Cerebellar nuclear complex (tissue), 1 donor: ENCODE results near the gene ITFG1.
A peak's percentile ranks its signal among the peaks of the same experiment; 100 is the strongest.
"Not testable (repeated sequence)": the region's sequence is repeated elsewhere in the genome, so short reads cannot be mapped to it uniquely, and the experiment has no call there.

Experiments
- DNase-seq, 2 experiments: peaks; one replicate each; lab custom pipeline; 2025; lab: John Stamatoyannopoulos, UW

Gene ITFG1

DNA sequence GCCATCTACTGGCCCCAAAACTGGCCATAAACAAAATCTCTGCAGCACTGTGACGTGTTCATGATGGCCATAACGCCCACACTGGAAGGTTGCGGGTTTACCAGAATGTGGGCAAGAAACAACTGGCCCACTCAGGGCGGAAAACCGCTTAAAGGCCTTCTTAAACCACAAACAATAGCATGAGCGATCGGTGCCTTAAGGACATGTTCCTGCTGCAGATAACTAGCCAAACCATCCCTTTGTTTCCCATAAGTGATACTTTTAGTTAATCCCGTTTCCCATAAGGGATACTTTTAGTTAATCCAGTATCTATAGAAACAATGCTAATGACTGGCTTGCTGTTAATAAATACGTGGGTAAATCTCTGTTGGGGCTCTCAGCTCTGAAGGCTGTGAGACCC, 308.4 kb downstream of the ITFG1 start:
- DNase-seq, result not testable (repeated sequence)

DNA sequence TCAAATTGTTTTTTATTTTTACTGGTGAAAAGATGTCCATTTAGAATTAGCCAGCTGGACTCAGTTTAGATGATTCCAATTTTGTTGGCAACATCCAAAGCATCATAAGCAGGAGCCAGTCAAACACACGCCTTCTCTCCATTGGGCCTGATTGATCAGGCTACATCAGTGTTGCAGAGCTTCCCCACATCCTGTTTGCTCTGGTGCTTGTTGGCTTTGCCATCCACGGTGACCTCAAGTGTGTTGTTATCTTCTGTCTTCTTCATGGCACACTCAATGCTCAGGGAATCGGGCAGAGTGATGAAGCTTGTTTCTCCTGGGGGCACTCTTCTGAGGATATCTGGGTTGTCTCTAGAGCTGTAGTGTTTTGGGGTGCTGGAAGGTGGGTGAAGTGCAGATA, 310.8 kb downstream of the ITFG1 start:
- DNase-seq, result no peak

DNA sequence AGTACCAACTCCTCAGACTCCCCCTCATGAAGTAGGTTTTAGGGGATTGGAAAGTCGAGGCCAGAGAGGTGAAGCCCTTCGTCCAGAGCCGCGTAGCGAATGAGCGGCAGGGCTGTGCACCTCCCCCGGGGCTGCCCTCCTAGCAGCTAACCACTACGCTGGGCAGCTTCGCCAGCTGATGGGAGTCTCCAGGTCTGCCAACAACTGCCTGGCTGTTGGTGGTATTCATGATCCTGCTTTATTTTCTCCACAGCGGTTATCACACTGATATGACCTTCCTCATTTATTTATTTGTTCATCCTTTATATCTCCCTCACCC, 316.3 kb downstream of the ITFG1 start:
- no peak for DNase-seq

DNA sequence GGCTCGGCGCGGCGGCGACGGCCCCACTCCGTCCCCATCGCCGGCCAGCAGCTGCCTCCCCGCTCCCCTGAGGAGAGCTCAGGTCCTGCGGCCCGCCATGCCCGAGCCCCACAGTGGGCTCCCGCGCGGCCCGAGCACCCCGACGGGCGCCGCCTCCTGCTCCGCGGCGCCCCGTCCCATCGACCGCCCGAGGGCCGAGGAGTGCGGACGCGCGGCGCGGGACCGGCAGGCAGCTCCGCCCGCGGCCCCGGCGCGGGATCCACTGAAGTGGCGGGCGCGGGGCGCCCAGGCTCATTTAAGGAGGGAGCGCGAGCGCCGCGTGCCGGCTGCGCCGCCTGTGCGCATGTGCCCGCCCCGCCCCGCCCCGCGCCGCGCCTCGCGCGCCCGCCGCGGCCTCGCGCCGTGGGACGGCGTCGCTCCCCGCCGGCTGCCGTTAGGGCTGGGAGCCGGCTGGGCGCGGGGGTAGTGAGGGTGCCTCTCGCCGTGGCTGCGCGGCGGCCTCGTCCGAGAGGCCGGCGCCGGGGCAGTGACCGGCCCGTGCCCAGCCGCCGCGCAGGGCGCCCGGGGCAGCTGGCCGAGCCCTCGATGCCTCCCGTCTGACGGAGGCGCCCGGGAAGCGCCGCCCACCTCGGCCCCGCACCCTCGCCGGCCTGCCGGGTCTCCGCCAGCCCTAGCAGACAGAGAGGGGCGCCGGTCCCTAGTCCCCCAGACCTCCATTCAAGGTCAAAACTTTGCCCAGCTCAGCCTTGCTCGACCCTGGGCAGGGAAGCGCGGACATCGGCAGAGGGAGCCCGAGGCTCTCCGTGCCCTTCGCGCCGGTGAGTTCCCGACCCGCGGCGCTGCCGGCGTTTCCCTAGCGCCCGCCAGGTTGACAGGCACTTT, 316.9 kb downstream of the ITFG1 start, which contains the start of gene NETO2:
Gene NETO2 (minus strand): TSS at position 269 of the 882 bp plus-strand sequence. CDS start 333 bp downstream, outside the sequence.
- DNase-seq, result no peak

DNA sequence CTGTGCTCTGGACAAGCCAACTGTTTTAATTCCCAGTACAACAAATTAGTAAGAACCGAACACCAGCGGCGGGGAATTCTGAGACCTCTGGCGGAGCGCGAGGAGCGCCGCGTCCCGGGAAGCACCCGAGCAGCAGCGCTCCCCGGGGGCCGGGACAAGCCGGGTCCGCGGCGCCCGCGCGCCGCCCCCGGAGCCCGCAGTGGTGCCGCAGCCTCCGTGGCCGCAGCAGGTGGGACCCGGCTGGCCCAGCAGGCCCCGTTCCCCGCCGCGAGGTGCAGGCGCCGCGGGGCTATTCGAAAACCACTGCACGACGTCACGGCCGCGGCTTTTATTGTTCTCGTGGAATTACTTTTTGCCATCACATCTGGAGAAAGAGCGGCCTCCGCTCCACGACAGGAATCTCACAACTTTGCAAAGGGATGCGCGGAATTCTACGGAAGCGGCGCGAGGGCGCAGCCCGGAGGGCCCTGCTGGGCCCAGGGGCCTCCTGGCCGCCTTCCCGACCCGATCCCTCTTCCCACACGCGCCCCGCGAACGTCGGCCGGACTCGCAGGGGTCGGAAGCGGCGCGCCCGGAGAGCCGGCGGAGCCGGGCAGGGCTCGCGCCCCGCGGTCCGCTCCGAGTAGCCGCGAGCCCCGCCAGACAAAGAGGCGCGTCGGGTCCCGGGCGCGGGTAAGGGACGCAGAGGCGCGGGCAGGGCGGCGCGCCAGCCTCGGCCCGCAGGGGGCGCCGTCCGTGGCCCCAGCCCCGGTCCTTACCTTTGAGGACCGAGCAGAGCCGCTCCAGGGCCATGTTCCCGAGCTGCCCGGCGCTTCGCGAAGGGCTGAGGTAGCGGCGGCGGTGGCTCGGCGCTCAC, 317.8 kb downstream of the ITFG1 start:
- no peak for DNase-seq

DNA sequence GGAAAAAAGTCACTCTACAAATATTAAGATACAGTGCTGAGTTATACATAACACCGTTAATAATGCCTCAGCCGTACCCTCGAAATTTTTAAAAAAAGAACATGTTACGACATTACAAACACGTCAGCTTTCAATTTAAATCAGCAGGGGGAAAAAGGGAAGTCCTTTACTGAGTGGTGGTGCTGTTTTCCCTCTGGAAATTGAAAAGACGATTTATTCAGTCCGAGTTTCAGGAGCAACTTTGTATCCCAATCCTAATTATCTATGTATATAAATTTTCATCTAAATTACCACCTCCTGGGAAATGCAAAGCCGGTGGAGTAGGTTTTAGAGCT, 318.4 kb downstream of the ITFG1 start:
- no peak for DNase-seq

GRCh38 chr16:47141773-47142485, 318.9 kb downstream of the ITFG1 start:
- DNase-seq, result peak; percentile 70 to 98

DNA sequence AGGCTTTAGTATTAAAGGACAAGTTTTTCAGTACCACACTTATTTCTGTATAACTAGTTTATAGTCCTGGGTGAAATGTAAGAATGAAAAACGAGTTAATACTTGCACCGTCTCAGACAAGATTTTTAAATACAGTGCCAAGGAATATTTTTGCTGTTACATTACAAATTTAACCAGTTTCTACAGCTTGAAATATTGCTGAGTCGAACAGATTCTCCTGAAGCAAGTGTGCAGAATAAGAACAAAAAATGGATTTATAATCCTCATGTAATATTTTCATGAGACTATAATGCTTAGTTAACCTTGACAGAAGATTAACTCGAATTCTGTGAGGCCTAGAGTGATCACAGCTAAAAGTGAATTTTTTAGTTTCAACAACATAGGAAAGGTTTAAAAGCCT, 320.2 kb downstream of the ITFG1 start:
- no peak for DNase-seq

GRCh38 chr16:47139561-47140185, 321.2 kb downstream of the ITFG1 start:
- no peak for DNase-seq

DNA sequence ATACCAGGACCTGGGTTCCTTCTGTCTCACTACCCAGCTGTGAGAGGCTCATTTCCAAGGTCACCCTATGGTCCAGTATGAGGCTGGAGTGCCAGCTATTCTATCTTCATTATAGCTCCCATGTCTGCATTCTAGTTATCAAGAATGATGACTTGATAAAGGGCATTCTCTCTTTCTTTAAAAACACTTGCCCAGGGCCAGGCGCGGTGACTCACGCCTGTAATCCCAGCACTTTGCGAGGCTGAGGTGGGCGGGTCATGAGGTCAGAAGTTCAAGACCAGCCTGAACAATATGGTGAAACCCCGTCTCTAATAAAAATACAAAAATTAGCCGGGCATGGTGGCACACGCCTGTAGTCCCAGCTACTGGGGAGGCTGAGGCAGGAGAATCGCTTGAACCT, 322.9 kb downstream of the ITFG1 start:
- DNase-seq, result not testable (repeated sequence)

- DNase-seq, result no peak
Observed at GRCh38 chr16:47136099-47136842, 324.6 kb downstream of the ITFG1 start.

- no peak for DNase-seq
Observed at GRCh38 chr16:47134550-47134949, 326.3 kb downstream of the ITFG1 start.

DNA sequence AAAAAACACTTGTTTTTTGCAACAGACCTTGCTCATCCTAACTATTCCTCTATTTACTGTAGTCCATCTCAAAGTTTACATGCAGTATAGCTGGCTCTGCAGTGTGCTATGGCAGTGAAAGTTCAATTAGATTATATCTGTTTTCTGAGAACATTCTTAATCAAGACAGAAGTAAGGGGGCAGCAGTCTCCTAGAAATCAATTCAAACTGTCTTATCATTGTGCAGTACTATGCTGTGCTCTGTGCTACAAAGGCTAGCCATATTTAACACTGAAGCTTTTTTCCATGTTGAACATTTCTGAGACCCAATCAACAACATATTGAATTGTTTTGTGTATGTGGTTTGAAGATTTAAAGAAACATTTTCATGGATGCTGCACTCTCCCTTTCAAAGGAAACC, 328.6 kb downstream of the ITFG1 start:
- DNase-seq, result no peak

DNA sequence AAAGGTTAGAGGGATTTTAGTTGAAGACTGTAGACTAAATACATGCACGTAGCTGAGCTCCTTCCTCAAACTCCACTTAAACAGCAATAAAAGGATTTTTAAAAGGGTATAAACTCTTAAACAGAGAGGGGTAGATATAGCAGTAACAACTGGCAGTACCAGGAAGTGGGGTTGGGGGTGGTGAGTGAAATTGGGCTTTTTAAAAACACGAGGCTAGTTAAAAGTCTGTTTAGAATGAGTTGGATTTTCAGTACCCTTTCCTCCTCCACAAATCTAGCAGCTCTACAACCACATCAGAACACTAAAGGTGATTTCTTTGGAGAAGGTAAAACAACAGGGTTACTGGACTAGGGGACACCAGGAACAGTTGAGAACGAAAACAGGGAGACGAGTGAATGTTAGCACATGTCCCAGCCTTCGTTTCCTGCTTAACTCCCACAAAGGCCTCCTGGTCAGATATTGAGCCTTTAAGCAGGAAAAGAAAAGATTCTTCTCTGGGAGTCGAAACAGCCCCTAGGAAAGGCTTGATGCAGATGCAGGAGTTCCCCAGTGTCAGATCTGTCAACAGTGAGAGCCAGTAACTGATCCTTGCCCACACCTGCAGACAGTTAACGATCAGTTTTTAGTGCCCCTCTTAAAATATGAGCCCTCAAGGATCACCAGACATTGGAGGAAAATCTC, 331.0 kb downstream of the ITFG1 start:
- no peak for DNase-seq

GRCh38 chr16:47127541-47127940, 333.3 kb downstream of the ITFG1 start:
- DNase-seq, result no peak

GRCh38 chr16:47125757-47126156, 335.1 kb downstream of the ITFG1 start:
- DNase-seq, result no peak

DNA sequence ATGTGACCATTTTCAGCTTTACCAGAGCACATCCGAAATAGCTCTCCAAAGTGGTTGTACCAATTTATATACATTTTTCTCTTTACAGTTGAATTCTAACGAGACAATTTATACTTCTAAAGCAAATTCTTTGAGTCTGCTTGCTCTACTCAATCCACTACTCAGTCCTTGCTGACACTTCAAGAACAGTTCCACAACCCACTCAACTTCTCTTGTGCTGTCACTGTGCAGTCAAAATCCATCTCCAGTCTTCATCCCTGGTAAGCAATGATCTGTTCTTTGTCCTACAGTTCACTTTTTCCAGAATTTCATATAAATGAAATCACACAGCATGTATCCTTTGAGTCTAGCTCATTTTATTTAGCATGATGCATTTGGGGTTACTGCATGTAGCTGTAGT, 347.7 kb downstream of the ITFG1 start:
- DNase-seq, result no peak

GRCh38 chr16:47110939-47111338, 349.9 kb downstream of the ITFG1 start:
- no peak for DNase-seq

GRCh38 chr16:47109361-47109760, 351.5 kb downstream of the ITFG1 start:
- DNase-seq, result no peak
